GM18520 (cell line): ENCODE measurements around the gene GTF2F2.

ENCODE experiments used
- ATAC-seq: cut with Tn5 transposase; IDR thresholded peaks from one replicate; pipeline ENCODE4 v1.9.1; 2021; ENCODE audit not compliant: unreplicated experiment

Gene GTF2F2, protein sequence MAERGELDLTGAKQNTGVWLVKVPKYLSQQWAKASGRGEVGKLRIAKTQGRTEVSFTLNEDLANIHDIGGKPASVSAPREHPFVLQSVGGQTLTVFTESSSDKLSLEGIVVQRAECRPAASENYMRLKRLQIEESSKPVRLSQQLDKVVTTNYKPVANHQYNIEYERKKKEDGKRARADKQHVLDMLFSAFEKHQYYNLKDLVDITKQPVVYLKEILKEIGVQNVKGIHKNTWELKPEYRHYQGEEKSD

DNA sequence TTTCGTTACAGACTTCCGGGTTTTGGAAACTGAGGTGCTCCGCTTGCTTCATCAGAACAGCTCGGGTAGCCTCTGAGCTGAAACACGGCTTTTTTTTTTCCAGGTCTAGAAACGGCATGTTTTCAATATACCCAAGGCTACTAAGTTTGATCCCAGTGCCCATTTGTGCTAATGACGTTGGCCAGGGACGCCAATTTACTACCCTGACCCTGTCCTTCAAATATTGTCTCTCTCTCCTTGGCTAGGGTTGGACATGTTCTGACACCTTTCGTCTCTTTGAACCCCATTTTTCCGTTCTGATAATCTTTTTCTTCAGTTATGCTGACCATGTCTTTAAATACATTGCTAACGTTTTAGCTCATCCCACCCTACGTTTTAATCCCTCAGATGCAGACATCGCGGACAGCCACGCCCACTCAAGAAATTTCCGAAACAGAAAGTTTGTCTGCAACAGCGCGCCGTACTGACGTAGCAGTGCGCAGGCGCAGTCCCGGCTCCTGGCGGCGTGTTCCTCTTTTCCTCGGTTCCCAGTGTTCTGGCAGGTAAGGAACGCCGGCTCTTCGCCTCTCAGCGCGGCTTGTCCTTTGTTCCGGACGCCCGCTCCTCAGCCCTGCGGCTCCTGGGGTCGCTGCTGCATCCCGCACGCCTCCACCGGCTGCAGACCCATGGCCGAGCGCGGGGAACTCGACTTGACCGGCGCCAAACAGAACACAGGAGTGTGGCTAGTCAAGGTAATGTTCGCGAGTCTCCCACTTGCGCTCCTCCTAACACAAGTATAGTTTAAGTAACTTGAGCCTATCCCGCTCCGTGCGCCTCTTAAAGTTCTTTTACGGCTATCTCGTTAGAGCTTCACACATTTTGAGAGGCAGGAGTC is at the start of gene GTF2F2:
TSS of gene GTF2F2 (plus strand) at position 520 of the 874 bp plus-strand sequence. CDS start at position 666, 146 bp downstream.
- peak; percentile 45 for ATAC-seq

DNA sequence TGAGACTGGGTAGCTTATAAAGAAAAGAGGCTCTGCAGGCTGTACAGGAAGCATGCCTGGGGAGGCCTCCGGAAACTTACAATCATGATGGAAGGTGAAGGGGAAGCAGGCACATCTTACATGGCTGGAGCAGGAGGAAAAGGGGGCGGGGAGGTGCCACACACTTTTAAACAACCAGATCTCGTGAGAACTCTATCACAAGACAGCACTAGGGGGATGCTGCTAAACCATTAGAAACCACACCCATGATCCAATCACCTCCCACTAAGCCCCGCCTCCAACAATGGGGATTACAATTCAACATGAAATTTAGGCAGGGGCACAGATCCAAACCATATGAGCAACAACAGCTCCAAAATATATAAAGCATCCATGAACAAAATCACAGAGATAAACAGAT is 46.5 kb upstream of the GTF2F2 start:
- no peak for ATAC-seq

DNA sequence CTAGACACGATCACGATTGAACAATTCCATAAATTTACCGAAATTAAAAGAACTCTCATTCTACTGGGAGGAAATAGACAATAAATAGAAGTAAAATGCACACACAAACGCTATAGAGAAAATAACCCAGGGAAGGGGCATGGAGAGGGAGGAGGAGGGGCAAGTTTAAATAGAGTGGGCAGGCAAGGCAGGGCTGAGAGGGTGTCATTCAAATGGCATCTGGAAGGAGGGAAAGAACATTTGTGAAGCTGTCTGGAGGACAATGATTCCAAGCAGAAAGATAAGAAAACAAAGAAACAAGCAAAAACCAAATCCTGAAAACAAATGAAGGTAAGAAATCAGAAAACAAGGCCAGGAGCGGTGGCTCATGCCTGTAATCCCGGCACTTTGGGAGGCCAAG is 45.6 kb upstream of the GTF2F2 start:
- no peak for ATAC-seq

DNA sequence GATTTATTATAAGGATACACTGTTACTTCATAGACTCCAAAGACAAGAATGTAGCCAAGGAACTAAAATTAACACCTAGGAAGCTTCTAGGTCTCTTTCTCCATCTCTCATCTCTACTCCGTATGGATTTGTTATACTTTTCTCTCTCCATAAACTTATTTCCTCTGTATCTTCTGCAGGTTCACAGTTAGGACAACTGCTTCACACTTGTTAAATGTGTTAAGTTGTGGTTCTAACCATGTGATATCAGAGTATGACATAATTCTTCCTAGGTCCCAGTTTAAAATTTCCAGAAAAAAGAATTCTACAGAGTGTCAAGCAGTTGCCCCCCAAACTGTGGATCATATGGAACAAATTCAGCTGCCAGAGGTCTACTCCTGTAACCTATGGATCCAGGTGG is 42.3 kb upstream of the GTF2F2 start:
- no peak for ATAC-seq

DNA sequence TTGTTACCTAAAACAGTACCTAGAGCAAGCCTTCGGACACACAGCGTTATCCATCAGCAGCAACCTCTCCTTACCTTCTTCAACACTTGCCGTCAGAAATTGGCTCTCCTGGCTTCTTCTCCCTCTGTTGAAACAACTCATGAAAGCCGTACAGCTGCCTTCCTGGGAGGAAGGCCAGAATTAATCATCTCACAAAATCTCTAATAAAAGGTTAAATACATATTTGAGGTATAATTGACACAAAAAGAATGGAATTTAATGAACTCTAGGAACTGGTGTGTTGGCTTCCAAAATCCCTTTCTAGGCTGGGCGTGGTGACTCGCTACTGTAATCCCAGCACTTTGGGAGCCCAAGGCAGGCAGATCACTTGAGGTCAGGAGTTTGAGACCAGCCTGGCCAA is 37.3 kb upstream of the GTF2F2 start:
- ATAC-seq = no peak

DNA sequence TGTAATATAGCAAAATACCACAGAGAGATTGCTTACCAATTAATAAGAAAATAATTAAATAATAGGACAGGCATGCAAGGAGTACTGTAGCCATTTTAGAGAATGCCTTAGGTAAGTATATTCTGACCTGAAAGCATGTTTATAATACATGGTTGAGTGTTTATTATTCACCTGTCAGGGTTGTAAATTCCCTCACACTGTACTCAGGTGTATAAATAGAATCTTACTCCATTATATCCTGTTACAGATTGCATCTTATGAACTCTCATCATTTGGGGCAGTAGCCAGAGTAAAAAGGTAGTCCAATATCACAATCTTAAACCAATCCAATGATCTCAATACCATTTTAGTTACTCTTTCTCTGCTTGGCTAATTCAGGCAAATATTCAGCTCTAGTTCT is 35.8 kb upstream of the GTF2F2 start:
- no peak for ATAC-seq

DNA sequence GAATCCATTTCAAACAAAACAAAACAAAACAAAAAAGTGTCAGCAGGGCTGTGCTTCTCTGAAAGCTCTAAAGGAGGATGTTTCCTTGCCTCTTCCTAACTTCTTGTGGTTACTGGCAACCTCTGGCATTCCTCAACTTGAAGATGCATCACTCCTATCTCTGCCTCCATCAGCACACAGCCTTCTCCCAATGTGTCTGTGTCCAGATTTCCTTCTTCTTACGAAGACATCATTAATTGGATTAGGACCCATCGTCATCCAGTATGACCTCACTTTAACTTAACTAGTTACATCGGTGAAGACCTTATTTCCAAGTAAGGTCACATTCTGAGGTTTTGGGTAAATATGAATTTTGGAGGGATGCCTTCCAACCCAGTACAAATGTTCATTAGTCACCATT is 33.8 kb upstream of the GTF2F2 start:
- no peak for ATAC-seq

DNA sequence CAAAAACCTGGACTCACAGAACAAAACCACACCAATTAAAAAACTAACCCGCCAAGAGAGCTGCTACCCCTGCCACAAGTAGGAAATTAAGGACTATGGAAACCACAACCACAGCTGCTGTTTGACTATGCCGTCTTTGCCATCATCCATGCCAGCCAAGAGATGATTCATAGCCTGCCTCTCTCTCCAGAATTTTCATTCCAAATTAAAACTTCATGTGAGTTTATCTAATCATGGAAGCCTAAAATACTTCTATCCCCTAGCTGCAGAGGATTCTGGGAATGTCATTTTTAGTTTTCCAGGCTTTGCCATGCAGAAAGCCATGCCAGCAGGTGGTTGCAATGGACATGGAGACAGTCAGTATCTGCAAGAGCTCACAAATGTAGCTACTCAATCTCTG is 27.6 kb upstream of the GTF2F2 start:
- ATAC-seq = no peak

DNA sequence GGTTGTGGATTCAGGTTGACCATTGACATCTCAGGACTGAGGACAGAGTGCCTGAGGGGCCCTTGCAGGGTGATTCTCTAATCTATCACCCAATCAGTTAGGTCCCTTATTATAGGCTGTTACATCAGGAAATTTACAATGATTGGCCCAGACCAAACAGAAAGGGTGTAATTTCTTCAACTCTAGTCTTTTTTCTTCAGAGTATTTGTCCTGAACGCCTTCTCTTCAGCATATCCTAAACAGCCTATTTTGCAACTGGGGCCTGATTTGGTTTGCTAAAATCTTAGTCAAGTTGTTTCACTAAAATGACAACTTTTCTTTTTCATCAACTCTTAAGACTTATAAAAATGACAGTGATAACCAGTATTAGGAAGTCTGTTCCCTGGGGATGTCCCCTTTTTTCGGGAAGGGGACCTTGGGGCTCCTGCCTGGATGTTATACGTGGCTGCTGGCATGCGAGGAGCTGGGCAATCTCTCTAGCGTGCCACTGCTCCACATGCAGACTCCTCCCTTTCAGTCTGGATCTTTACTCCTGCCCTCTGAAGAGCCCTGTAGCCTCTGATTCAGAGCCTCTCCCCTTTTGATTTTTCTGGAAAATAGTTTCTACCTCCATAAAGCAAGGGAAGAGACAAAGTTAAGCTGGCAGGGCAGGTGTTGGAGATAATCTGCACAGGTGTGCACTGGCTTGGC is 19.6 kb upstream of the GTF2F2 start:
- ATAC-seq = no peak

DNA sequence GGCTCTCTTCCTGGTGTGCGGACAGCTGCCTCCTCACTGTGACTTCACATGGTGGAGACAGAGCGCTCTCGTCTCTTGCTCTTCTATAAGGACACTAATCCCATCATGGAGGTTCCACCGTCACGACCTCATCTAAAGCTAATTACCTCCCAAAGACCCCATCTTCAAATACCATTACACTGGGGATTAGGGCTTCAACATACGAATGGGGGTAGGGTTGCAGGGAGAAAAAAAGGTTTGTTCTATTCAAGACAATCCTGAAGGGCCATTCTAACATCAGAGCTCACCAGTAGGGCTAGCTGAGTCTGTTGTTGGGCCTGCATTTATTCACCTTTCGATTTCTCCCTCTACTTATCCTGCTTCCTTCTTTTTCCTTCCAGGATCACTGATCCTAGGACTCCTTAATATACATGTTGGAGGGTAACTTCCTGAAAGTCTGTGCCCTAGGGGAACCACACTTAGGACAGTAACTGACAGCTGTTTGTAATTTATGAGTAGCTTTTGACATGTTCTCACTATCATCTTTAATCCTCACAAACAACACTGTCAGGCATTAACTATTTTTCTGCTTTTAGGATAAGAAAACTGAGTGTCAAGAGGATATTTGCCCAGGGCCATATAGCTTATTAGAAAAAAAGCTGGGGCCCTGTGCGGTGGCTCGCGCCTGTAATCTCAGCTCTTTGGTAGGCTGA is 18.8 kb upstream of the GTF2F2 start:
- no peak for ATAC-seq

DNA sequence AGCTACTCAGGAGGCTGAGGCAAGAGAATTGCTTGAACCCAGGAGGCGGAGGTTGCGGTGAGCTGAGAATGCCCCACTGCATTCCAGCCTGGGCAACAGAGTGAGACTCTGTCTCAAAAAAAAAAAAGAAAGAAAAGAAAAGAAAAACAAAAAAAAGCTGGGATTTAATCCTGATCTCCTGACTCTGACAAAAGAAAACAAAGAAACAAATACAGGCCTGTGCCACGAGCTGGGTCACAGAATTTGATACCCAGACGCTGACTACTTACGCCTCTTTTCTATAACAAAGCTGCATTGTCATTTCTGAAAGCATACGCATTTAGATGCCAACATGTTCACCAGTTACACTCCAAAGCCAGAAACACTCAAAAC is 18.2 kb upstream of the GTF2F2 start:
- no peak for ATAC-seq

DNA sequence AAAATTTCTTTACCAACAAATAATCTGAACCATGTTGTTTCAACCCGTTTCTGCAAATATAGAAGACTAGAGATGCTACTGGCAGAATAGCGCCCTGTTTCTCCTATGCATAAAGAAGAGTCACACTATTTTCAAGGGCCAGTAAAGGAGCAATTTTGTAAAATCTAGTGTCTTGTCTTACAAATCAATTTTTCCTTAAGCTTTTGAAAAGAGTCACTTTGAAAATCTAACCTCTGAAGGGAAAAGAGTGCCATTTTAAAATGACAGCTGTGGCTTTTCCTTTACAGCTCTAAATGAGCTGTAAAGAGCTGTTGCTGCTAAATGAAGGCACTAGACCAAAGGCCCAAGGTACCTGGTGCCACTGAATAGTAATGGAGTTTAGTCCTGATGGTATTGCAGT is 16.9 kb upstream of the GTF2F2 start:
- ATAC-seq = no peak

DNA sequence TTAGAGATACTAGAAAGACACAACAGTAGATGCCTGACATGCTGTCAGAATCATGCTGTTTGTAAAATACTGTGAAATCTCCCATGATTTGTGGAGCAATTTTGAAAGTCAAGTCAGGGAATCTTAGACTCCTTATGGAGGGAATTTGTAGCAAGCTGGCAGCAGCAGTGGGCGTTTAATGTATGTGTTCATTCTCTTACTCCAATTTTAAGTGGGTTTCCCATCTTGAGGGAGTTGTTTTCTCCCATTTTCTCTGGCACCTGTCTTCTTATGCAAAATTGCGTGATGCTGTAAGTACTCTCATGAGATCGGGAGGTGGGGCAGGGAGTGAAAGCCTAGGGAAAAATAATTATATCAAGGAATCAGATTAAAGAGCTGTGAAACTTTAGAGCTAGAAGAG is 16.0 kb upstream of the GTF2F2 start:
- ATAC-seq = no peak

DNA sequence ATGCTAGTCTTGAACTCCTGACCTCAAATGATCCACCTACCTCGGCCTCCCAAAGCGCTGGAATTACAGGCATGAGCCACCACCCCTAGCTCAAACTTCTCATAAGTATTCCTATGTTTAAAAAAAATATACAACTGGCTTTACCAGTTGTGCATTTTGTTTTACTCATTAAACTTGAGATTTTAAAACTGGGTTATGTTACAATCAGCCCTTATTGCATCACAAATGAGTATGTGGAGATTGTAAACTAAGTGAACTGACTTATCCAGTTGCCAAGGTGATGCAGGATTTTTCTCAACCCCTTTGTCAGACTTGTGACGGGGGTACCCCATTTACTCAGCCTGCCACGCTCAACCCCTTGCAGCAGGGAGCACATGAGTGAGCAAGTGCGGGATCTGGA is 14.4 kb upstream of the GTF2F2 start:
- ATAC-seq = no peak

DNA sequence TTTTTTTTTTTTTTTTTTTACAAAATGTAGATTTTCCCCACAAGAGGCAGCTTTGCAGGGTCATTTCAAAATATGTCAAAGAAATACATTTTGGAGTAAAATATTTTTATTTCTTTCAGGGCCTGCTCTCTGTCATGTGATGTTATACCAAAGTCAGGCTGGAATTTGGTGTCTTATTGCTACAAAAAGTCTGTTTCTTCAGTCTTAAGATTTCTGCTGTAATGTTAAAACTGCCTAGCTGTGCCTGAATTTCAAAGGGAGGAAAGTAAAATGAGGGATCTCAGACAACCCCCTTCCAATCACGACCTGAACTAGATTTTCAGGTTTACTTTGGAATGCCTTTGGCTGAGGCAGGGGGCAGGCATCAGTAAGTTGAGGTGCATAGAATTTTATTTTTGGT is 12.8 kb upstream of the GTF2F2 start:
- no peak for ATAC-seq

DNA sequence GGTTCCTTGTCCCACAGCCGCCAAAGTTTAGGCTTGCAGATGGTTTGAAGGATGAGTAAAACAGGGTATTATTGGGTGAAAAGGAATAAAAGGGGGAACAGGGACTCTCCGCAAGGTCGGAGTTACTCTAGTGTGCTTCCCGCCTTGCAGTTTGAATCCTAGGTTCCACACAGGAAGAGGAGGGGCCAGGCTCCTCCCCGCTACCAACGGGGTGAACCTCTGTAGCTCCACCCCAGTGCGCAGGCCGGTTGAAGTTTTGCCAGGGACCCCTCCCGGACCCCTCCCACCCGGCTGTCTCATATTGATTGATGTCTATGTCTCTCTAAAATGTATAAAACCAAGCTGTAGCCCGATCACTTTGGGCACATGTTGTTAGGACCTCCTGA is 11.6 kb upstream of the GTF2F2 start:
- ATAC-seq = no peak

DNA sequence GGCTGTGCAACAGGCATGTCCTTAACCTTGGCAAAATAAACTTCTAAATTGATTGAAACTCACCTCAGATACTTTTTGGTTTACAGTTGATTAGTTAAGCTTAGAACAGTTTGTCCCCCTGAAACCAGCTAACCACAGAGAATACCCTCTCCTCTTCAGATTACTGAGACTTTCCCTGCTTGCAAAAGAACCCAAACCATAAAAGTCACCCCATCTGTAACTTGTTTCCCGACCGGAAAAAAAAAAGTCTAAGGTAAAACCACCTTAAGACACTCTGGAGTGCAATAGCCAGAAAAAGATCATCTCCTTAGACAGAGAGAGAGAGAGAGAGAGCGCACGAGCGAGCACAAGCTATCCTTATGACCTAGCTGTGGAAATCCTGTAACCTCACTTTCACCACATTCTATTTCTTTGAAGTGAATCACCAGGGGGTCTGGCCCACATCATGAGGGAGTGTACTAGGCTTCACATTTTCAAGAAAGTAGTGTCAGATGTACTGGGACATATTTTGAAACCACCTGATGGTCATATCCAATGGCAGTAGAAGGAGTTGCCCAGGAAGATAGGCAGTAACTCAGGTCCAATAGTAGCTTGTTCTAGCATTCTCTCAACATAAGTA is 11.1 kb upstream of the GTF2F2 start:
- ATAC-seq = no peak

DNA sequence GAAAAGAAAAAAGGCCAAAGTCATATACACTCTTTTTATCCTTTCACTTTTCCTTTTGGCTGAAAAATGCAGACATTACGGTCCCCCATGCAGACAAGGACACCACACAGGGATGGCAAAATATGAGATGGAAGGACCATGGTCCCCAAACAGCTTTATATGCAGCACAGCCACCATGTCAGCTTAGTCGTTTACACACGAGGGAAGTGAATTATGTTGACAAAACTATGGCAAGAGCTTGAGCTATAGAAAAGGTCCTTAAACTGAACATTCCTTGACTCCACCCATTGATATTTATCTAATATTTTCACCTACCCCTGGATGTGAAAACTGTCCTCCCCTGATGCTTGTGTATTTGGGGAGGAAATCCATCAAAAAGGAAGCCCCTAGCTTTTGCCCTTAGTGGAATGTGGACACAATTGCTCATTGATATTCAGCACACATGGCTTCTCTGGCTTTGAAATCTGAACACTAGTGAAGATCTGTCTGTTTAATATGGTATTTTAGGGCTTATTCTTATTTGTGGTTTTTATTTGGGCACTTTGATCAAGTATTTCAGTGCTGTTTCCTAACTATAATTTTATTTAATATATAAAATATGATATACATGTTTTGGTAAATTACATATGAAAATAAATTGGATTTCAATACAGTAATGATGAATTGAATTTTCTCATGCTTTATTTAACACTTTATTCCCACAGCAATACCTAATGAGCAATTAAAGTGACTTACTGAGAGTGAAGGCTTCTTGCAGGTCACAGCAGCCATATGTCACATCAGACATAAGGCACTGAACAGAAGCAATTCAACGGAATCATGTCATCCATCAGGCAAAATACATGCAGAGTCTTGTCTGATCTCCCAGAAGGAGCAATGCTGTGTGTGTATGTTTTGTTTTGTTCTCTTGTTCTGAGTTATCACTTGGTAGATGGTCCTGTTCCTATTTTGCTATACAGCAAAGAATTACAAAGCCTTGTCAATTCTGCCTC is 6.8 kb upstream of the GTF2F2 start:
- no peak for ATAC-seq

DNA sequence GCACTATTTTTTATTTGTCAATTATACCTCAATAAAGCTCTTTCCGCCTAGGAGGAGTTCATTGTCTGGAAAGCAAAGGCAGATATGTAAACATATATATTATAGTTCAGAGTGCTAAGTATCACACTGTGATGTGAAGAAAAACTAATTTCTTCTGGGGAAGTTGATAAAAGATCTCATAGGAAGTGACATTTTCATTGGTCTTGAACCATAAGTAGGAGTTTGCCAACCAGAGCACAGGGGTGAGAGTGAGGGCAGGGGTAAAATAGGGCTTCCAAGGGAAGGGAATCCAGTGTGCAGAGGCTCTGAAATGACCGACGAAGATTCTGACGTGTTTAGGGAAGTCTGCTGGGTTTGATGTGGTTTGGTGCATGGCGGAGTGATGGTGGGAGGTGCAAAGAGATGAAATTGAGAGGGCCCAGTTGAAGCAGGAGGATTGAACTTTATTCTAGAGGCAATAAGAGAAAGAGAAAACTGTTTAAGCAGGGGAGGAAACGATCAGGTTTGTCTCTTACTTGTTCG is 780 bp upstream of the GTF2F2 start:
- peak; percentile 19 for ATAC-seq
